Neural cell (in vitro differentiated cells): ENCODE measurements around the gene GNA12.

Experiments
- CTCF ChIP-seq: fragments of 450-650 bp; IDR thresholded peaks from 2 replicates; pipeline ENCODE4 v1.5.1; 2014; ENCODE audit warnings: antibody characterized with exemption, mild to moderate bottlenecking, moderate library complexity; ENCODE audit not compliant: poor library complexity, severe bottlenecking
- EP300 ChIP-seq: fragments of 450-650 bp; conservative IDR thresholded peaks from 2 replicates; pipeline ENCODE4 v1.6.1; 2014; ENCODE audit warnings: antibody characterized with exemption, mild to moderate bottlenecking, moderate library complexity; ENCODE audit not compliant: poor library complexity, severe bottlenecking
- POLR2AphosphoS5 ChIP-seq: IDR thresholded peaks from 2 replicates; pipeline ENCODE4 v1.6.1; 2012
- REST ChIP-seq: IDR thresholded peaks from 2 replicates; pipeline ENCODE4 v1.6.1; 2012; ENCODE audit warnings: borderline replicate concordance
- TAF1 ChIP-seq: IDR thresholded peaks from 2 replicates; pipeline ENCODE4 v1.6.1; 2012; ENCODE audit warnings: low read depth

GRCh38 chr7:2792235-2792634 lies 51.9 kb downstream of the GNA12 start:
- no peak for TF ChIP-seq POLR2AphosphoS5
- TF ChIP-seq CTCF, result no peak
- no peak for TF ChIP-seq REST
- no peak for TF ChIP-seq EP300
- TF ChIP-seq TAF1, result no peak
